Putamen (tissue), 1 donor: ENCODE data around the gene RAB12.
"Not testable (repeated sequence)": the region's sequence is repeated elsewhere in the genome, so short reads cannot be mapped to it uniquely, and the experiment has no call there.

Source experiments
- DNase-seq: peaks from one replicate; pipeline ENCODE4 v3.0.0-alpha.2; 2016; ENCODE audit warnings: low spot score

RAB12 gene

GRCh38 chr18:8608795-8609658 is at the start of gene RAB12:
Gene RAB12, plus strand, starts transcription at chr18:8609437. Its CDS starts 3 bp downstream, at chr18:8609440.
- peak; percentile 85 for DNase-seq

GRCh38 chr18:8559612-8560186 is 49.5 kb upstream of the RAB12 start:
- no peak for DNase-seq

DNA sequence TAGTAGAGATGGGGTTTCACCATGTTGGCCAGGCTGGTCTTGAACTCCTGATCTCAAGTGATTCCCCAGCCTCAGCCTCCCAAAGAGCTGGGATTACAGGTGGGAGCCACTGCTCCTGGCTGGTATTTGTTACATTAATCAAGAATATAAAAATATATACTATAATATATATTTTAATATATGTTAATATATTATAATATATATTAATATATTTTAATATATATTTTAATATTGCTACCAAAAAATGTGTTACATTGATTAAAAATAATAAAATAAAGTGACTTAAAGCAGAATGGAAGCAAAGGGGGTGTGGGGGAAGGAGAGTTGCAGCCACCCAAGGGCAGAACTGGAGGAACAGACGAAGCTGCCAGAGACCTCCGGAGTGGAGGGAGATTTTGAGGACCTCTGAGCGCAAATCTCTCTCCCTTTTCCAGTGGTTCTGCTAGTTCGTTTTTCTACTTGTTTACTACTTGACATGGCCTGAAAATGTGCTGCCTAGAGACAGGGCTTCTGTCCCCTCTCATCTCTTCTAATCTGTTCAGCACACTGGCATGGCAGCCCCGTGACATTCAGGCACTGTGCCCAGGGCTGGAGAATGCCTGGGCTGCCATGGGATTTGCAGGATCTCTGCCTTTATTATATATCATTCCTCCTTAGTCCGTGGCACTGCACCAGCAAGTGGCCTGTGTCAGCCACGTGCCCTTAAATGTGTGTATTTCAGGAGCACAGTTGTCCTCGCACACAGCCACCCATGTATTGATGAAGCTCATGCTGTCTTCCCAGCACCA is 47.9 kb upstream of the RAB12 start:
- no peak for DNase-seq

- DNase-seq: no peak
Measured at GRCh38 chr18:8562070-8562469, 47.2 kb upstream of the RAB12 start.

DNA sequence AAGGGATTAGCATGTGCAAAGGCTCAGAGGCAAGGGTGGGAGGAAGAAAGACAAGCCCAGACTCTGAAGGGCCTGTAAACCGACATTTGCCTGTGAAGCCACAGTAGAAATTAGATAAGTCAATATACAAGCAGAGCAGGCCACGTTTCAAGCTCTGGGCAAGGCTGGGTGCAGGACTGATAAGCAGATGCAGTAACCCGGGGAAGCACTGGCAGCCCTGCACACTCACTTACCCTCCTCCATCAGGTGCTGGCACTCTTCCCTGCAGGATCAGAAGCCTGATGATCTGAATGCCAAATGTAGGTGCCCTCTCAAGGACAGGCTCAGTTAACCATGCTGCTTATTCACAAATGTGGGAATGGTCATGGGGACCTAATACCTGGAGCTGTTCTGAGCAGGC is 46.3 kb upstream of the RAB12 start:
- no peak for DNase-seq

DNA sequence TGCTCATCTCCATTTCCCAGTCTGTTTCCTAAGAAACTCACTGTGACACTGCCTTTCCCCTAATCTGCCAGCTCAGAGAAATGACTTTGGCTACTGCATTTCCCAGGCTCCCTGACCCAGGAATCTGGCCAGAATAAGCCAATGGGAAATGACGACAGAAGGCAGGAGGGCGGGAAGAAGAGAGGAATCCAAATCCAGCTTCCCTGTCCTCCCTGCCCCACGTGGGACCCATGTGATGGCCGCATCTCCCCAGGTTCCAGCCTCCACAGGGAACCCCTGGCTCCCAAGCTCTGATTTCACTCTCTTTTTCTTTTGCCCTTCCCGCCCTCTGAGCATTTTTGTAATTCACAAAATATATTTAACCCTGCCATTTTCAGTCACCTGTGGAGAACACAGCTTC is 37.8 kb upstream of the RAB12 start:
- no peak for DNase-seq

DNA sequence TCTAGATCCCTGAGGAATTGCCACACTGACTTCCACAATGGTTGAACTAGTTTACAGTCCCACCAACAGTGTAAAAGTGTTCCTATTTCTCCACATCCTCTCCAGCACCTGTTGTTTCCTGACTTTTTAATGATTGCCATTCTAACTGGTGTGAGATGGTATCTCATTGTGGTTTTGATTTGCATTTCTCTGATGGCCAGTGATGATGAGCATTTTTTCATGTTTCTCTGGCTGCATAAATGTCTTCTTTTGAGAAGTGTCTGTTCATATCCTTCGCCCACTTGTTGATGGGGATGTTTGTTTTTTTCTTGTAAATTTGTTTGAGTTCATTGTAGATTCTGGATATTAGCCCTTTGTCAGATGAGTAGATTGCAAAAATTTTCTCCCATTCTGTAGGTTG is 35.5 kb upstream of the RAB12 start:
- not testable (repeated sequence) for DNase-seq

GRCh38 chr18:8584798-8585197 is 24.4 kb upstream of the RAB12 start:
- DNase-seq: no peak

- no peak for DNase-seq
Measured at GRCh38 chr18:8586941-8587340, 22.3 kb upstream of the RAB12 start.

DNA sequence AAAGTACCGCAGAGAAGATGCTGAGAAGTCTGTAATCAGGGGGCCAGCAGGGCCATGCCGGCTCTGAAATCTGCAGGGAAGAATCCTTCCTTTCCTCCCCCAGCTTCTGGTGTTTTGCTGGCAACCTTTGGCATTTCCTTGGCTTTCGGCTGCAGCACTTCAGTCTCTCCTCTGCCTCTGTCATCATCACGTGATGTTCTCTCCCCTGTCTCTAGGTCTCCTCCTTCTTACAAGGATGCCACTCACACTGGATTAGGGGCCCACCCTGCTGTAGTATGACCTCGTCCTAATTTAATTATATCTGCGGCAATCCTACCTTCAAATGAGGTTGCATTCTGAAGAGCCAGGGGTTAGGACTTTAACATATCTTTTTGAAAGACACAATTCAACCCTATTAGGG is 13.8 kb upstream of the RAB12 start:
- no peak for DNase-seq

DNA sequence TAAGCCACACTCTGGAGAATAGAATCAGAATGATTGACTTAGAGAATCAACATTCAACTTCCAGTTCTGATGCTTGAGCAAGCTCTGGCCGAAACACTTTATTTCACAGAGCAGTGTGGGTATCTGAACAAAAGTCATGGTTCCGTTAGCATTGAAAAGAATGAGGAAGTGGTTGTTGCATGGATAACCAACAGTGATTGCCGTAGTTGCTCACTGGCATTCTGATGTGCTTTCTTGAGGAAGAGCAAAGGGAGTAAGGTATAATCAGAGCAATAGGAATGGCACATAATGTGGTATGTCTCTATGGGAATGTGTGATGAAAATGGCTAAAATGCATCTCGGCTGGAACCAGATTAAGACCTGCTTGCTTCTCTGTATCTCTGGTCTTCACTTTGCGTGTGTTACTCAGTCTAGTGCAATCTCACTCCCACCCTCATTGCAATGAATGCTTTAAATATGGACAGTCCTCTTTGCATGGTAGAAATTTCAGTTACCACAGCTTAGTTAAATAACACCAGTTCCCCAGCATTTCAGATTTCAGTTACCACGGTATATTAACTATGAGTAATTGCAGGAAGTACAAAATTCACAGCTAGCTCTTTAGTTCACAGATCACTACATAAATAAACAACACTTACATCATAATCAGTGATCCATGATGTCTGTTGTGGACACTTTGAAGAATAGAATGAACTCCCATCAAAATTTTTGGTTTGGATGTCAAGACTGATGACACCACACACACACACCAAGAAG is 7.8 kb upstream of the RAB12 start:
- no peak for DNase-seq

GRCh38 chr18:8602040-8602439 is 7.2 kb upstream of the RAB12 start:
- DNase-seq: no peak

- DNase-seq: no peak
Measured at GRCh38 chr18:8602557-8602956, 6.7 kb upstream of the RAB12 start.

GRCh38 chr18:8603663-8604520 is 5.3 kb upstream of the RAB12 start:
- no peak for DNase-seq

DNA sequence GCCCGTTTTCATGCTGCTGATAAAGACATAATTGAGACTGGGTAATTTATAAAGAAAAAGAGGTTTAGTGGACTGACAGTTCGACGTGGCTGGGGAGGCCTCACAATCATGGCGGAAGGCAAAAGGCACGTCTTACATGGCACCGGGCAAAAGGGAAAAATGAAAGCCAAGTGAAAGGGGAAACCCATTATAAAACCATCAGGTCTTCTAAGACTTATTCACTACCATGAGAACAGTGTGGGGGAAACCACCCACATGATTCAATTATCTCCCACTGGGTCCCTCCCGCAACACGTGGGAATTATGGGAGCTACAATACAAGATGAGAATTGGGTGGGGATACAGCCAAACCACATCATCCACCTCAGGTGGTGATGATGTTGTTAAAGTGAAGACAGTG is 3.3 kb upstream of the RAB12 start:
- DNase-seq: no peak

DNA sequence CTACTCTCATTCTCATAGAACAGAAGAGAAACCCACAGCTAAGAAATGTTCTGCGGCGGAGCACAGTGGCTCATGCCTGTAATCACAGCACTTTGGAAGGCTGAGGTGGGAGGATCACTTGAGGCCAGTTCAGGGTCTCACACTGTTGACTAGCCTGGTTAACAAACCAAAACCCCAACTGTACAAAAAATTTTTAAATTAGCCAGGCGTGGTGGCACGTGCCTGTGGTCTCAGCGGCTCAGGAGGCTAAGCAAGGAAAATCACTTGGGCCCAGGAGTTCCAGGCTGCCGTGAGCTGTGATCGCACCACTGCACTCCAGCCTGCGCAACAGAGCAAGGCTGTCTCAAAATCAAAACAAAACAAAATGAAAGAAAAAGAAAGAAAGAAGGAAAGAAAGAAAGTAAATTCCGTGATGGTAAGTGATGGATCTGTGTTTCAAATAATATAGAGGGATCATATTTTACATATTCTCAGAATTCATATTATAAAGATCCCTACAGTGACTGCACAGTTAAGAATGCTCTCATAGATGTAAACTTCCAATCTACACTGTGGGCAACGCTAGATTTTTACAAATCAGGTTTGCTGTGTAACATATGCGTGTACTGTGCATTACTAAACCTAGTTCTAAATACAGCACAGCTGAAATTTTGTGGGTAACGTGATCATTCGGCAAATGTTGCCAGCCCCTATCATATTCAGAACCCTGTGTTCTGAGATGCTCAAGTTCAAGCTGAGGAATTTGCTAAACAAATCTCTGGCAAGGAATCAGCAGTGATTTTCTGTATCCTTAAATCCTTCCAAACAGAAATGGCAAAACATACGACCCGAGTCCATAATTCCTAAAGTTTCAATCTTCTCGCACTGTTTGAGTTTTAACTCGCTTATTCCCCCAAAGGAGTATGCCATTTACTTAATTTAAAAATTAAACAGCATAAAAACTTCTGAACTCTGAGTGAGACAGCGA is 1.2 kb upstream of the RAB12 start:
- DNase-seq: no peak

- no peak for DNase-seq
Measured at GRCh38 chr18:8609659-8610458, 622 bp downstream of the RAB12 start.

DNA sequence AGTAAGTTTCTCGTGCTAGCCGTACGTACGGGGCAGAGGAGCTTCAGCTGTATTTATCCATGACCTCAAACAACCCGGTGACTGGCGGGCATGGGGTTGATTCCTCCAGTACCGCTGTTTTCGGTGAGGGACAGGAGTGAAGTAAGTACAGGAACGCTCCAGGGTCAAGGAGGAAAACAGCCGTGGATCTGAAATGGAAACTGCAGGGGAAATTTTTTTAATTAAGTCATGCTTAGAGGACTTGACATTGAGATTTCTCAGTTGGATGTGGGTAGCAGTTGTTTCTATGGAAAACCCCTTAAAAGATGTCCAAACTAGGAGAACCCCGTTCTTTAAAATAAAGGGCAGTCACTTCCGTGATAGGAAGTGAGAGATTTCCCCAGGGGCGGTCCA is 1.2 kb downstream of the RAB12 start:
- DNase-seq: no peak

DNA sequence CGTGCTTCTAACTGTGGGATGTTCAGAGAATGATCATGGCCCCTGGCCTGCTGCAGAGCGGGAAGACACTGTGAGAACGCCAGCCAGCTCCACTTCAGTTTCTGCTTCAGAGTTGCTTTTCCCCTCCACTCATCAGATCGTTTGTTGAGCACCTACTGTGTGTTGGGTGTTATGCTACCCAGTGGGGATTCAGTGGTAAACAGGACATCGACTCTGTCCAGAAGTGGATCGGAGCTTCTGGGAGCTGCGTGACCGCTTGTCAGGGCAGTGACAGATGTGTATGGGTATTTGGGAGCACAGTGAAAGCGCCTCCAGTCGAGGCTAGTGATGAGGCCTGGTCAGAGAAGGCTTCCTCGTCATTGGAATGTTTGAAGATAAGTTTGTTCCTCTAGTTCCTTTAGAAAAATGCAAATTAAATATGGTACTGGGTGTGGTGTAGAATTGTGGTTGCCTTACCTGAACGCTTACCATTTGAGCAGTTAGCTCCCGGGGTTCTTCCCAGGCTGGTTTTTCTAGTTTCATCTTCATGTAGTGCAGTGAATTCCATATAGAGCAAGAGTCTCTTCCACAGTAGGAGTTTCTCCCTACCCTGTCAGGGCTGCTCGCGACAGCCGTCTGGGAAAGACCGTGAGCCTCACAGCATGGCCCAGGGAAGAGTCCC is 2.8 kb downstream of the RAB12 start:
- DNase-seq: no peak
